ENCODE results near the gene TACC2. TPM values are rescaled to one million over a fixed set of nuclear protein-coding genes. Genes with fewer than 3 reads are reported as not detected.

TACC2 gene
- total RNA-seq, 1 experiment from 2014 or later = 89.0 TPM

DNA sequence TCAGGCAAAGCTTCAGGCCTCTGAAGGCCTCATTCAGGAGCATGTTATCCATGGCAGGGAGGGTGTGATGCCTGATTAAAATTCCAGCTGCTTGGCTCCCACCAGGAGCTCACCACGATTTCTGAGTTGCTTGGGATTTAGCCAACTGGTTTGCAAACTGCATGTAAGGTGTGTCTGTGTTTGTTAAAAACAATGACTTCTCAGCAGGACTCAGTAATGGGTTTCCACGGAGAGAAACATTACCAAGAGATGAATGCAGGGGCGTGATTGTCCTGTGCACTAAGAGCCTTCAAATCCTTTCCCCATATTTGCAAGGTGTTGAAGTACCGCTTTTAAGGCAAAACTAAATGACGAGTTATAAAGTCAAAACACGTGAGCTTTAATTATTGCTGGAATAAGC, 193.3 kb downstream of the TACC2 start:
- Mint-ChIP-seq H3K4me1 (ENCODE audit: insufficient read depth, unreplicated experiment) (peaks cover 17% of the 10 kb centered on the region), H3K4me3 (ENCODE audit: unreplicated experiment) (no peak overlapping the region), H3K9me3 (ENCODE audit: unreplicated experiment) (no peaks in the 10 kb centered on the region), H3K27ac (ENCODE audit: low read depth, unreplicated experiment) (peak overlapping the region; percentile 79), H3K36me3 (ENCODE audit: insufficient read depth, unreplicated experiment) (peaks cover 56% of the 10 kb centered on the region), H3K27me3 (ENCODE audit: insufficient read depth, unreplicated experiment) (no peaks in the 10 kb centered on the region)
- DNase-seq (ENCODE audit: unreplicated experiment) = peak; percentile 30
- POLR2A ChIA-PET = interaction anchor here (0.6 kb wide), 1 partner anchor 67 kb away, joined by 3 read pairs; no protein-coding TSS in a partner anchor
- intact Hi-C loops (cut with micrococcal nuclease) = no loop called here
- CTCF ChIA-PET = interaction anchor here (0.5 kb wide), 2 partner anchors 132 to 1094 kb away, joined by 3 to 4 read pairs; no protein-coding TSS in a partner anchor
- TF ChIP-seq, protein P1, sequence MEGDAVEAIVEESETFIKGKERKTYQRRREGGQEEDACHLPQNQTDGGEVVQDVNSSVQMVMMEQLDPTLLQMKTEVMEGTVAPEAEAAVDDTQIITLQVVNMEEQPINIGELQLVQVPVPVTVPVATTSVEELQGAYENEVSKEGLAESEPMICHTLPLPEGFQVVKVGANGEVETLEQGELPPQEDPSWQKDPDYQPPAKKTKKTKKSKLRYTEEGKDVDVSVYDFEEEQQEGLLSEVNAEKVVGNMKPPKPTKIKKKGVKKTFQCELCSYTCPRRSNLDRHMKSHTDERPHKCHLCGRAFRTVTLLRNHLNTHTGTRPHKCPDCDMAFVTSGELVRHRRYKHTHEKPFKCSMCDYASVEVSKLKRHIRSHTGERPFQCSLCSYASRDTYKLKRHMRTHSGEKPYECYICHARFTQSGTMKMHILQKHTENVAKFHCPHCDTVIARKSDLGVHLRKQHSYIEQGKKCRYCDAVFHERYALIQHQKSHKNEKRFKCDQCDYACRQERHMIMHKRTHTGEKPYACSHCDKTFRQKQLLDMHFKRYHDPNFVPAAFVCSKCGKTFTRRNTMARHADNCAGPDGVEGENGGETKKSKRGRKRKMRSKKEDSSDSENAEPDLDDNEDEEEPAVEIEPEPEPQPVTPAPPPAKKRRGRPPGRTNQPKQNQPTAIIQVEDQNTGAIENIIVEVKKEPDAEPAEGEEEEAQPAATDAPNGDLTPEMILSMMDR (IDR thresholded peaks at IDR 0.05; ENCODE audit: unreplicated experiment) = no peak
- BruUV-seq (replicated peaks) = no TSS peak

DNA sequence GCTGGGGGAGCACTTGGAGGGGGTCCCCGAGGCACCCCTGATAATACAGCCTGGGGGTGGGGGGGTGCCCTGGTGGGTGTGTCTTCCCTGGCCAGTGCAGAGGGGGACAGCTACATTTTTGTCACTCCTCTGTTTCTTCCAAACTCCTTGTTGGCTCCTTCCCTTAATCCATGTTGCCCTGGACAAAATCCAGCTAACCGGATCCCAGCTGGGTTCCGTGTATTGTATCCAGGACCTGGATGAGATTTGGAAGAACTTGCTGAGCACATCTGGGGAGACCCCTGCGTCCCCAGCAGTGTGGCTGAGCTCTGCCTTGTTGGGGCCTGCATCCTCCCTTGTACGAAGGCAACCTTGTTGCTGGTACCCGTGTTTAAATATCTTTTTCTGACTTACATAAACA, 195.3 kb downstream of the TACC2 start:
- BruUV-seq (replicated peaks) = no TSS peak
- Mint-ChIP-seq H3K36me3 (ENCODE audit: insufficient read depth, unreplicated experiment) (peaks cover 63% of the 10 kb centered on the region), H3K9me3 (ENCODE audit: unreplicated experiment) (no peaks in the 10 kb centered on the region), H3K4me3 (ENCODE audit: unreplicated experiment) (no peak overlapping the region), H3K27me3 (ENCODE audit: insufficient read depth, unreplicated experiment) (no peaks in the 10 kb centered on the region), H3K27ac (ENCODE audit: low read depth, unreplicated experiment) (no peak overlapping the region), H3K4me1 (ENCODE audit: insufficient read depth, unreplicated experiment) (peaks cover 16% of the 10 kb centered on the region)
- ChIA-PET POLR2A (interaction anchor here (1.0 to 1.1 kb wide), 2 partner anchors 23 to 256 kb away, joined by 3 read pairs; partner anchors contain the start of gene ATE1), CTCF (interaction anchor here (1.4 kb wide), 1 partner anchor 41 kb away, joined by 4 read pairs; no protein-coding TSS in a partner anchor)
- DNase-seq (ENCODE audit: unreplicated experiment) = no peak
- TF ChIP-seq, protein P1 (IDR thresholded peaks at IDR 0.05; ENCODE audit: unreplicated experiment) = no peak
- intact Hi-C loops (cut with micrococcal nuclease) = no loop called here

DNA sequence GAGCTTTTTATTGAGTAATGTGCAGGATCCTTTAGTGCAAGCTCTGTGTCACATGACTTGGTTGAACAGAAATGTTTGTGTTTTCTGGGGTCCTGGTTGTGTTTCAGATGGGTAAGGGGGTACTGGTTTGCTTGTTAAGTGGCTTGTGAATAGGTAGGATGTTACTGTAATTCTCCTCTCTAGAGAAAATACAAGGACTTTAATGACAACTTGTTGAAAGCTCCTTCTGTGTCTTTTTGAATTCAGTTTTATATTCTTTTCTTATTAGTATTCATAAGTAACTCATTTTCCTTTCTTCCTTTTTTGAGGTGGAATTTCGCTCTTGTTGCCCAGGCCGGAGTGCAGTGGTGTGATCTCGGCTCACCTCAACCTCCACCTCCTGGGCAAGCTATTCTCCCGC, 196.7 kb downstream of the TACC2 start:
- Mint-ChIP-seq H3K36me3 (ENCODE audit: insufficient read depth, unreplicated experiment) (peaks cover 67% of the 10 kb centered on the region), H3K4me3 (ENCODE audit: unreplicated experiment) (no peak overlapping the region), H3K4me1 (ENCODE audit: insufficient read depth, unreplicated experiment) (peaks cover 16% of the 10 kb centered on the region), H3K27me3 (ENCODE audit: insufficient read depth, unreplicated experiment) (no peaks in the 10 kb centered on the region), H3K27ac (ENCODE audit: low read depth, unreplicated experiment) (no peak overlapping the region), H3K9me3 (ENCODE audit: unreplicated experiment) (no peaks in the 10 kb centered on the region)
- no peak for DNase-seq (ENCODE audit: unreplicated experiment)
- CTCF ChIA-PET = no interaction called here
- TF ChIP-seq, protein P1 (IDR thresholded peaks at IDR 0.05; ENCODE audit: unreplicated experiment) = no peak
- POLR2A ChIA-PET = interaction anchor here (0.7 kb wide), 1 partner anchor 8 kb away, joined by 3 read pairs; no protein-coding TSS in a partner anchor
- intact Hi-C loops (cut with micrococcal nuclease) = no loop called here
- no TSS peak for BruUV-seq (replicated peaks)

DNA sequence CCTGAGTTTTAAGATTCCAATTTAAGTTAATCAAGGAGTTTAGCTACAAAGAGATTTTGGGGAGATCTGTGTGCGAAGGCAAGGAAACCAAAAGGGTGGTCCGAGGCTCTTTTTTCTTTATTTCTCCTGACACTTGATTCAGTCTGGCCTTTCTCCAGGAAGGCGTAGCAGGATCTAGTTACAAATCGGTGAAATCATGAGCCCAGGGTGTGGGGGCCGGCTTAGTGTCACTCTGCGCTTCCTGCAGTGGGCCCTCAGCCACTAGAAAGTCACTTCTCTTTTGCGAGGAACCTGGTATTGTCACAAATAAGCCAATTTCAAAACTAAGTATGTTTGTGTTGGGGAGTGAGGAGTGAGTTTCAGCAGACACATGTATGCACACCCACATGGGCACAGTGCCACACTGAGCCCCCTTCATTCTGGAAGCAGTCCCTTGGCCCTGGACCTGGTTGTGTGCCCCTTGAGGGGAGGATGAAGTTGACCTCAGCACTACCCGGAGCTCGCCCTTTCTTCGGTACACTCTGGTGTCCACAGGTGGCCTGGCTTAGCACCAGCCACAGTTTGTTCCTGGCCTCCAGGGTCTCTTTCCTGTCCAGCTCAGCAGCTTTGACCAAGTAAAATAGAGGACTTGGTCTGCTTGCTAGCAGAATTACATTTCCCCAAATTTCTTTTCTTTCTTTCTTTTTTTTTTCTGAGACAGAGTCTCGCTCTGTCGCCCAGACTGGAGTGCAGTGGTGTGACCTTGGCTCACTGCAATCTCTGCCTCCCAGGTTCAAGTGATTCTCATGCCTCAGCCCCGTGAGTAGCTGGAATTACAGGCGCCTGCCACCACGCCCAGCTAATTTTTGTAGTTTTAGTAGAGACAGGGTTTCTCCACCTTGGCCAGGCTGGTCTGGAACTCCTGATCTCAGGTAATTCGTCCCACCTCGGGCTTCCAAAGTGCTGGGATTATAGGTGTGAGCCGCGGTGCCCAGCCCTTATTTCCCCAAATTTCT, 198.2 kb downstream of the TACC2 start:
- intact Hi-C loops (cut with micrococcal nuclease) = no loop called here
- no peak for DNase-seq (ENCODE audit: unreplicated experiment)
- H3K9me3 Mint-ChIP-seq (ENCODE audit: unreplicated experiment) = no peaks in the 10 kb centered on the region
- no peak overlapping the region for H3K4me3 Mint-ChIP-seq (ENCODE audit: unreplicated experiment)
- TF ChIP-seq, protein P1 (IDR thresholded peaks at IDR 0.05; ENCODE audit: unreplicated experiment) = no peak
- peaks cover 11% of the 10 kb centered on the region for H3K4me1 Mint-ChIP-seq (ENCODE audit: insufficient read depth, unreplicated experiment)
- ChIA-PET CTCF (interaction anchor here (0.6 to 1.0 kb wide), 2 partner anchors 11 to 47 kb away, joined by 3 to 4 read pairs; no protein-coding TSS in a partner anchor), POLR2A (interaction anchor here (1.2 to 1.6 kb wide), 2 partner anchors 8 to 12 kb away, joined by 3 to 4 read pairs; no protein-coding TSS in a partner anchor)
- no TSS peak for BruUV-seq (replicated peaks)
- peak overlapping the region; percentile 5 for H3K27ac Mint-ChIP-seq (ENCODE audit: low read depth, unreplicated experiment)
- H3K36me3 Mint-ChIP-seq (ENCODE audit: insufficient read depth, unreplicated experiment) = peaks cover 67% of the 10 kb centered on the region
- H3K27me3 Mint-ChIP-seq (ENCODE audit: insufficient read depth, unreplicated experiment) = no peaks in the 10 kb centered on the region

All from MCF 10A (cell line).